Activated naive CD4-positive, alpha-beta T cell treated with anti-CD3 and anti-CD28 coated beads, Interleukin-2, amount 50 U/mL, for 24 hours (primary cell): Measurements from ENCODE around the gene ASF1B.

ENCODE experiments used
- H3K27ac Mint-ChIP-seq: one replicate; pipeline ENCODE4 v1.8.0; 2021; ENCODE audit warnings: mild to moderate bottlenecking, mixed read lengths
- H3K27me3 Mint-ChIP-seq: one replicate; pipeline ENCODE4 v1.8.0; 2021; ENCODE audit warnings: mixed read lengths
- H3K36me3 Mint-ChIP-seq: one replicate; pipeline ENCODE4 v1.8.0; 2021; ENCODE audit warnings: mixed read lengths
- H3K4me1 Mint-ChIP-seq: one replicate; pipeline ENCODE4 v1.8.0; 2021; ENCODE audit warnings: mixed read lengths
- H3K4me3 Mint-ChIP-seq: one replicate; pipeline ENCODE4 v1.8.0; 2021; ENCODE audit warnings: mild to moderate bottlenecking, mixed read lengths
- H3K9me3 Mint-ChIP-seq: one replicate; pipeline ENCODE4 v1.8.0; 2021; ENCODE audit warnings: mixed read lengths

Gene ASF1B

GRCh38 chr19:14112051-14112808 lies 24.2 kb downstream of the ASF1B start:
- Mint-ChIP-seq H3K4me1 (peaks cover 47% of the 10 kb centered on the region), H3K27ac (no peak overlapping the region), H3K4me3 (no peak overlapping the region), H3K27me3 (no peaks in the 10 kb centered on the region), H3K9me3 (no peaks in the 10 kb centered on the region), H3K36me3 (no peaks in the 10 kb centered on the region)

GRCh38 chr19:14111486-14111885 lies 24.9 kb downstream of the ASF1B start:
- H3K4me1 Mint-ChIP-seq = peaks cover 44% of the 10 kb centered on the region
- H3K36me3 Mint-ChIP-seq = no peaks in the 10 kb centered on the region
- H3K27ac Mint-ChIP-seq = no peak overlapping the region
- no peaks in the 10 kb centered on the region for H3K9me3 Mint-ChIP-seq
- H3K4me3 Mint-ChIP-seq = no peak overlapping the region
- H3K27me3 Mint-ChIP-seq = no peaks in the 10 kb centered on the region

- peaks cover 36% of the 10 kb centered on the region for H3K4me1 Mint-ChIP-seq
- no peak overlapping the region for H3K27ac Mint-ChIP-seq
- H3K36me3 Mint-ChIP-seq = no peaks in the 10 kb centered on the region
- H3K9me3 Mint-ChIP-seq = no peaks in the 10 kb centered on the region
- no peak overlapping the region for H3K4me3 Mint-ChIP-seq
- H3K27me3 Mint-ChIP-seq = no peaks in the 10 kb centered on the region
Measured at GRCh38 chr19:14110650-14111049, 25.7 kb downstream of the ASF1B start.

GRCh38 chr19:14107581-14108461 lies 28.6 kb downstream of the ASF1B start:
- H3K9me3 Mint-ChIP-seq = no peaks in the 10 kb centered on the region
- no peaks in the 10 kb centered on the region for H3K27me3 Mint-ChIP-seq
- H3K4me3 Mint-ChIP-seq = no peak overlapping the region
- no peaks in the 10 kb centered on the region for H3K36me3 Mint-ChIP-seq
- H3K4me1 Mint-ChIP-seq = peaks cover 14% of the 10 kb centered on the region
- H3K27ac Mint-ChIP-seq = peak overlapping the region; percentile 41

GRCh38 chr19:14106840-14107239 lies 29.5 kb downstream of the ASF1B start:
- Mint-ChIP-seq H3K4me1 (peaks cover 8% of the 10 kb centered on the region), H3K36me3 (no peaks in the 10 kb centered on the region), H3K27me3 (no peaks in the 10 kb centered on the region), H3K27ac (no peak overlapping the region), H3K9me3 (no peaks in the 10 kb centered on the region), H3K4me3 (no peak overlapping the region)

GRCh38 chr19:14105680-14106079 lies 30.7 kb downstream of the ASF1B start:
- H3K27me3 Mint-ChIP-seq = no peaks in the 10 kb centered on the region
- no peak overlapping the region for H3K4me3 Mint-ChIP-seq
- peaks cover 3% of the 10 kb centered on the region for H3K4me1 Mint-ChIP-seq
- no peaks in the 10 kb centered on the region for H3K9me3 Mint-ChIP-seq
- H3K36me3 Mint-ChIP-seq = peaks cover 1% of the 10 kb centered on the region
- H3K27ac Mint-ChIP-seq = no peak overlapping the region

GRCh38 chr19:14103310-14103709 lies 33.1 kb downstream of the ASF1B start:
- Mint-ChIP-seq H3K9me3 (no peaks in the 10 kb centered on the region), H3K4me1 (no peaks in the 10 kb centered on the region), H3K4me3 (no peak overlapping the region), H3K36me3 (peaks cover 2% of the 10 kb centered on the region), H3K27ac (no peak overlapping the region), H3K27me3 (no peaks in the 10 kb centered on the region)

GRCh38 chr19:14102756-14103155 lies 33.6 kb downstream of the ASF1B start:
- Mint-ChIP-seq H3K27me3 (no peaks in the 10 kb centered on the region), H3K4me3 (no peak overlapping the region), H3K4me1 (no peaks in the 10 kb centered on the region), H3K9me3 (no peaks in the 10 kb centered on the region), H3K36me3 (peaks cover 2% of the 10 kb centered on the region), H3K27ac (no peak overlapping the region)

GRCh38 chr19:14102102-14102696 lies 34.2 kb downstream of the ASF1B start:
- H3K27ac Mint-ChIP-seq = no peak overlapping the region
- H3K4me3 Mint-ChIP-seq = no peak overlapping the region
- peaks cover 2% of the 10 kb centered on the region for H3K36me3 Mint-ChIP-seq
- no peaks in the 10 kb centered on the region for H3K9me3 Mint-ChIP-seq
- no peaks in the 10 kb centered on the region for H3K4me1 Mint-ChIP-seq
- H3K27me3 Mint-ChIP-seq = no peaks in the 10 kb centered on the region

GRCh38 chr19:14101003-14101545 lies 35.3 kb downstream of the ASF1B start:
- H3K27me3 Mint-ChIP-seq = no peaks in the 10 kb centered on the region
- no peak overlapping the region for H3K4me3 Mint-ChIP-seq
- H3K4me1 Mint-ChIP-seq = no peaks in the 10 kb centered on the region
- peak overlapping the region; percentile 46 for H3K27ac Mint-ChIP-seq
- peaks cover 4% of the 10 kb centered on the region for H3K36me3 Mint-ChIP-seq
- H3K9me3 Mint-ChIP-seq = no peaks in the 10 kb centered on the region

- H3K27ac Mint-ChIP-seq = no peak overlapping the region
- H3K36me3 Mint-ChIP-seq = peaks cover 7% of the 10 kb centered on the region
- no peak overlapping the region for H3K4me3 Mint-ChIP-seq
- no peaks in the 10 kb centered on the region for H3K9me3 Mint-ChIP-seq
- H3K4me1 Mint-ChIP-seq = peaks cover 4% of the 10 kb centered on the region
- H3K27me3 Mint-ChIP-seq = no peaks in the 10 kb centered on the region
Measured at GRCh38 chr19:14097532-14098151, 38.7 kb downstream of the ASF1B start.

GRCh38 chr19:14096272-14096992 lies 40.0 kb downstream of the ASF1B start:
- Mint-ChIP-seq H3K4me1 (peaks cover 12% of the 10 kb centered on the region), H3K27me3 (no peaks in the 10 kb centered on the region), H3K4me3 (no peak overlapping the region), H3K36me3 (peaks cover 7% of the 10 kb centered on the region), H3K9me3 (no peaks in the 10 kb centered on the region), H3K27ac (peak overlapping the region; percentile 86)

GRCh38 chr19:14094854-14095253 lies 41.5 kb downstream of the ASF1B start:
- Mint-ChIP-seq H3K4me1 (peaks cover 14% of the 10 kb centered on the region), H3K27me3 (no peaks in the 10 kb centered on the region), H3K4me3 (no peak overlapping the region), H3K36me3 (peaks cover 6% of the 10 kb centered on the region), H3K9me3 (no peaks in the 10 kb centered on the region), H3K27ac (peak overlapping the region; percentile 13)

GRCh38 chr19:14093117-14093823 lies 43.1 kb downstream of the ASF1B start:
- H3K4me3 Mint-ChIP-seq = peak overlapping the region; percentile 4

More at GRCh38 chr19:14093117-14093823, 43.1 kb downstream of the ASF1B start:
- Mint-ChIP-seq H3K9me3 (no peaks in the 10 kb centered on the region), H3K27ac (peak overlapping the region; percentile 68), H3K27me3 (no peaks in the 10 kb centered on the region), H3K4me1 (peaks cover 23% of the 10 kb centered on the region), H3K36me3 (peaks cover 9% of the 10 kb centered on the region)
